Osteocyte (in vitro differentiated cells): Measurements from ENCODE around the gene CDR2. TPM values are rescaled to one million over a fixed set of nuclear protein-coding genes. Genes with fewer than 3 reads are reported as not detected.

Experiments used
- DNase-seq: peaks from one replicate; pipeline ENCODE4 v3.0.0; 2021; ENCODE audit warnings: mixed read lengths; ENCODE audit not compliant: unreplicated experiment; ENCODE audit errors: extremely low spot score
- H3K27ac Mint-ChIP-seq: one replicate; pipeline ENCODE4 v1.8.0; 2021; ENCODE audit warnings: mild to moderate bottlenecking, mixed read lengths; ENCODE audit not compliant: unreplicated experiment
- H3K27me3 Mint-ChIP-seq: one replicate; pipeline ENCODE4 v1.8.0; 2021; ENCODE audit warnings: mixed read lengths; ENCODE audit not compliant: unreplicated experiment
- H3K36me3 Mint-ChIP-seq: one replicate; pipeline ENCODE4 v1.8.0; 2021; ENCODE audit warnings: mixed read lengths; ENCODE audit not compliant: unreplicated experiment
- H3K4me1 Mint-ChIP-seq: one replicate; pipeline ENCODE4 v1.8.0; 2021; ENCODE audit warnings: mixed read lengths; ENCODE audit not compliant: unreplicated experiment
- H3K4me3 Mint-ChIP-seq: one replicate; pipeline ENCODE4 v1.8.0; 2021; ENCODE audit warnings: mild to moderate bottlenecking, moderate library complexity, mixed read lengths; ENCODE audit not compliant: unreplicated experiment
- H3K9me3 Mint-ChIP-seq: one replicate; pipeline ENCODE4 v1.8.0; 2021; ENCODE audit warnings: mixed read lengths; ENCODE audit not compliant: unreplicated experiment
- CTCF ChIP-seq: fragments of 200-600 bp; sonication (generic); IDR thresholded peaks from 2 replicates; pipeline ENCODE4 v1.5.0; 2021; ENCODE audit warnings: antibody characterized with exemption, mild to moderate bottlenecking, moderate library complexity
- total RNA-seq: library from RNA; stranded (reverse); gene quantifications from 2 replicates; pipeline ENCODE4 v1.2.1, GENCODE V29; 2021

Gene CDR2
- total RNA-seq, 1 donor from 2014 or later: 23.7 TPM

- H3K4me3 Mint-ChIP-seq: peak overlapping the region; percentile 89
- DNase-seq: peak; percentile 93
- H3K27me3 Mint-ChIP-seq: no peaks in the 10 kb centered on the region
- H3K4me1 Mint-ChIP-seq: peaks cover 18% of the 10 kb centered on the region
- peak overlapping the region; percentile 92 for H3K27ac Mint-ChIP-seq
- peaks cover 4% of the 10 kb centered on the region for H3K36me3 Mint-ChIP-seq
- TF ChIP-seq CTCF: no peak
- H3K9me3 Mint-ChIP-seq: no peaks in the 10 kb centered on the region
Observed at GRCh38 chr16:22297871-22298733, 76.3 kb downstream of the CDR2 start.

- H3K27ac Mint-ChIP-seq: peak within 1 kb of the TSS; percentile 92
- peak within 1 kb of the TSS; percentile 89 for H3K4me3 Mint-ChIP-seq
- H3K27me3 Mint-ChIP-seq: no peaks in the 10 kb centered on the region
- DNase-seq: peak; percentile 100
- TF ChIP-seq CTCF: peak; percentile 93
- H3K36me3 Mint-ChIP-seq: peaks cover 3% of the 10 kb centered on the region
- no peaks in the 10 kb centered on the region for H3K9me3 Mint-ChIP-seq
- H3K4me1 Mint-ChIP-seq: peaks cover 17% of the 10 kb centered on the region
Observed at GRCh38 chr16:22297114-22297870, 77.1 kb downstream of the CDR2 start, which contains the start of gene POLR3E. Gene POLR3E, plus strand, starts transcription at chr16:22297409. Its CDS starts 5,560 bp downstream, at chr16:22302969.

- no peak for TF ChIP-seq CTCF
- Mint-ChIP-seq H3K27me3 (no peaks in the 10 kb centered on the region), H3K4me3 (peak overlapping the region; percentile 89)
Observed at GRCh38 chr16:22296225-22297113, 78.0 kb downstream of the CDR2 start.

More at GRCh38 chr16:22296225-22297113, 78.0 kb downstream of the CDR2 start:
- Mint-ChIP-seq H3K9me3 (no peaks in the 10 kb centered on the region), H3K4me1 (peaks cover 20% of the 10 kb centered on the region), H3K36me3 (no peaks in the 10 kb centered on the region), H3K27ac (peak overlapping the region; percentile 92)
- no peak for DNase-seq

Other genes starting within 250 kb of the CDR2 start
- gene SDR42E2, start 212.1 kb downstream of the CDR2 start, total RNA-seq: 0.13 TPM in 1 of 2 replicates, not detected in the other
- 23.8 and 26.8 TPM in 2 replicates for gene EEF2K, start 168.3 kb downstream of the CDR2 start, total RNA-seq
- 34.4 and 44.1 TPM in 2 replicates for gene POLR3E, start 77.2 kb downstream of the CDR2 start, total RNA-seq
- 200 and 207 TPM in 2 replicates for gene NPIPB5, start 136.3 kb upstream of the CDR2 start, total RNA-seq